ENCODE data around the gene THBS3. TPM values are rescaled to one million over a fixed set of nuclear protein-coding genes. Genes with fewer than 3 reads are reported as not detected.
"Not testable (repeated sequence)": the region's sequence is repeated elsewhere in the genome, so short reads cannot be mapped to it uniquely, and the experiment has no call there.

Gene THBS3
- total and polyA plus RNA-seq, 5 donors from 2014 or later, result 2.7 to 18.4 (median 3.7) TPM

- no peak overlapping the region for H3K4me3 ChIP-seq (ENCODE audit: low read depth, low read length)
- no peaks in the 10 kb centered on the region for H3K9me3 Mint-ChIP-seq
- no peak for DNase-seq
- H3K4me1 Mint-ChIP-seq, result peaks cover 0 to 42% (median 17%) of the 10 kb centered on the region in 4 donors
- H3K27ac ChIP-seq (ENCODE audit: insufficient read depth, low read length, poor library complexity, severe bottlenecking), result no peak overlapping the region
- H3K27me3 ChIP-seq (ENCODE audit: control insufficient read depth, insufficient read depth, low read length), result no peaks in the 10 kb centered on the region
- H3K4me1 ChIP-seq (ENCODE audit: control insufficient read depth, insufficient read depth, low read length, poor library complexity, severe bottlenecking), result peaks cover 25% of the 10 kb centered on the region
- H3K4me3 Mint-ChIP-seq, result peak overlapping the region in 1 of 4 donors; percentile 75
- no peaks in the 10 kb centered on the region for H3K27me3 Mint-ChIP-seq
- peak overlapping the region in 1 of 3 donors; percentile 41 for H3K27ac Mint-ChIP-seq
- no peaks in the 10 kb centered on the region for H3K36me3 ChIP-seq (ENCODE audit: control insufficient read depth, insufficient read depth, low read length)
- H3K9me3 ChIP-seq (ENCODE audit: control insufficient read depth in 2 of 2, low read length in 2 of 2), result no peaks in the 10 kb centered on the region
- peaks cover 4% of the 10 kb centered on the region for H3K36me3 Mint-ChIP-seq
- no peak for ATAC-seq (ENCODE audit: low read depth in 2 of 2)
Measured at GRCh38 chr1:155251566-155251965, 43.9 kb upstream of the THBS3 start.

DNA sequence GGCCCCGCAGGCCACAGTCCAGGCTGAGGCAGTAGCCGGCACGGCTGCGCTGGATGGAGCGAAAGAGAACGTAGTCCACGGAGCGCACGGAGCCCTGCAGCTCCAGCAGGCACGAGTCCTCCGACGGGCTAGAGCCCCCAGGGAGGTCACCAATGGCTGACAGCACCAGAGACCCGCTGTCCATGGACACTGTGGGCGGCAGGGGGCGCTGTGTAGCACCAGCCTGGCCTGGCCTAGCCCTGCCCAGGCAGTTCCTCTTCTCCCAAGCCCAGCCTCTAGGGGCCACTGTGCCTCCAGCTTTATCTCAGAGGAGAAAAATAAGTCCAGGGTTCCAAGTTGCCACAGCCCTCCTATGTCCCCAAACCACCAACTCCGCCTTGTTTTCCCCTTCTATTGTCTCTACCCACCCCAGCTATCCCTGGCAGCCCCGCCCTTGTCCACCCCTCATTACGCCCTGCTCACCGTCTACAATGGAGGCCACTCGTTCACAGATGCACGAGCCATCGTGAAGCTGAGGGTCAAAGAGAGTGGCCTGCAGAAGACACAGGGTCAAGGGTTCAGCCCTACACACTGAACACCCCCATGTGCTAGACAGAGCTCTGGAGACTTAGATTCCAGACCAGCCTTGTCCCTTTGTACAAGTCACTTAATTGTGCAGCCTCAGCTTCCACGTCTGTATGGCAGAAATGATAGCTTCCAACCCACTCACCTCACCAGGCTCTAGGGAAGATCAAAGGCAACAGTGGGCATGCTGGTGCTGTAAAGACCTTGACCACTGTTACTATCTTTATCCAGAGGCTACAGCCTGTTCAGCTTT, 43.1 kb upstream of the THBS3 start:
- H3K4me3 Mint-ChIP-seq, result peak overlapping the region; percentile 38 to 75 (median 66)
- peak overlapping the region; percentile 41 to 86 (median 70) for H3K27ac Mint-ChIP-seq
- DNase-seq (peak; percentile 90 to 93 (median 92)), ATAC-seq (ENCODE audit: low read depth in 2 of 2) (peak; percentile 97 to 99)
- H3K4me1 Mint-ChIP-seq, result peaks cover 0 to 37% (median 13%) of the 10 kb centered on the region in 4 donors
- H3K27me3 Mint-ChIP-seq, result no peaks in the 10 kb centered on the region
- no peaks in the 10 kb centered on the region for H3K9me3 Mint-ChIP-seq
- H3K4me1 ChIP-seq (ENCODE audit: control insufficient read depth, insufficient read depth, low read length, poor library complexity, severe bottlenecking), result peaks cover 23% of the 10 kb centered on the region
- H3K27ac ChIP-seq (ENCODE audit: insufficient read depth, low read length, poor library complexity, severe bottlenecking), result no peak overlapping the region
- H3K36me3 ChIP-seq (ENCODE audit: control insufficient read depth, insufficient read depth, low read length), result no peaks in the 10 kb centered on the region
- H3K27me3 ChIP-seq (ENCODE audit: control insufficient read depth, insufficient read depth, low read length), result no peaks in the 10 kb centered on the region
- H3K36me3 Mint-ChIP-seq, result no peaks in the 10 kb centered on the region
- peak overlapping the region; percentile 26 for H3K4me3 ChIP-seq (ENCODE audit: low read depth, low read length)
- H3K9me3 ChIP-seq (ENCODE audit: control insufficient read depth in 2 of 2, low read length in 2 of 2), result no peaks in the 10 kb centered on the region

GRCh38 chr1:155250246-155250632, 42.5 kb upstream of the THBS3 start:
- peak overlapping the region in 1 of 3 donors; percentile 75 for H3K27ac Mint-ChIP-seq
- Histone ChIP-seq H3K27me3 (ENCODE audit: control insufficient read depth, insufficient read depth, low read length) (no peaks in the 10 kb centered on the region), H3K9me3 (ENCODE audit: control insufficient read depth in 2 of 2, low read length in 2 of 2) (no peaks in the 10 kb centered on the region), H3K4me3 (ENCODE audit: low read depth, low read length) (peak overlapping the region; percentile 26), H3K4me1 (ENCODE audit: control insufficient read depth, insufficient read depth, low read length, poor library complexity, severe bottlenecking) (peaks cover 17% of the 10 kb centered on the region), H3K27ac (ENCODE audit: insufficient read depth, low read length, poor library complexity, severe bottlenecking) (no peak overlapping the region), H3K36me3 (ENCODE audit: control insufficient read depth, insufficient read depth, low read length) (no peaks in the 10 kb centered on the region)
- no peaks in the 10 kb centered on the region for H3K9me3 Mint-ChIP-seq
- H3K4me3 Mint-ChIP-seq, result peak overlapping the region; percentile 50 to 77 (median 68)
- no peaks in the 10 kb centered on the region for H3K27me3 Mint-ChIP-seq
- H3K4me1 Mint-ChIP-seq, result peaks cover 0 to 34% (median 15%) of the 10 kb centered on the region in 4 donors
- ATAC-seq (ENCODE audit: low read depth in 2 of 2) (no peak), DNase-seq (no peak)
- no peaks in the 10 kb centered on the region for H3K36me3 Mint-ChIP-seq

- H3K36me3 Mint-ChIP-seq, result peaks cover 4% of the 10 kb centered on the region
- Histone ChIP-seq H3K4me1 (ENCODE audit: control insufficient read depth, insufficient read depth, low read length, poor library complexity, severe bottlenecking) (peaks cover 27% of the 10 kb centered on the region), H3K27ac (ENCODE audit: insufficient read depth, low read length, poor library complexity, severe bottlenecking) (no peak overlapping the region), H3K4me3 (ENCODE audit: low read depth, low read length) (no peak overlapping the region), H3K36me3 (ENCODE audit: control insufficient read depth, insufficient read depth, low read length) (no peaks in the 10 kb centered on the region), H3K27me3 (ENCODE audit: control insufficient read depth, insufficient read depth, low read length) (no peaks in the 10 kb centered on the region), H3K9me3 (ENCODE audit: control insufficient read depth in 2 of 2, low read length in 2 of 2) (no peaks in the 10 kb centered on the region)
- H3K4me3 Mint-ChIP-seq, result peak overlapping the region in 2 of 4 donors; percentile 5 to 44
- no peak overlapping the region for H3K27ac Mint-ChIP-seq
- H3K4me1 Mint-ChIP-seq, result peaks cover 7 to 38% (median 24%) of the 10 kb centered on the region in 4 donors
- no peak for ATAC-seq (ENCODE audit: low read depth in 2 of 2)
- peaks cover 0 to 4% (median 2%) of the 10 kb centered on the region in 7 donors for H3K9me3 Mint-ChIP-seq
- DNase-seq, result no peak
- peaks cover 13% of the 10 kb centered on the region for H3K27me3 Mint-ChIP-seq
Measured at GRCh38 chr1:155247667-155248553, 40.2 kb upstream of the THBS3 start.

DNA sequence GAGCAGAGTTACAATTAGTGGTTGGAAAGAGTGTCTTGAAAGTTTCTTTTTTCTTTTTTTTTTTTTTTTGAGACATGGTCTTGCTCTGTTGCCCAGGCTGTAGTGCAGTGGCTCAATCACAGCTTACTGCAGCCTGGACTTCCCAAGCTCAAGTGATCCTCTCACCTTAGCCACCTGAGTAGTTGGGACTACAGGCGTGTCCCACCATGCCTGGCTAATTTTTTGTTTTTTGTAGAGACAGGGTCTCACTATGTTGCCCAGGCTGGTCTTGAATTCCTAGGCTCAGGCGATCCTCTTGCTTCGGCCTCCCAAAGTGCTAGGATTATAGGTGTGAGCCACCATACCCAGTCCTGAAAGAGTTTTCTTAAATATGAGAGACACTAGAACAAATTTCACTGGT, 39.1 kb upstream of the THBS3 start:
- not testable (repeated sequence) for H3K9me3 Mint-ChIP-seq; H3K27ac ChIP-seq (ENCODE audit: insufficient read depth, low read length, poor library complexity, severe bottlenecking)
- H3K27ac Mint-ChIP-seq, result peak overlapping the region in 2 of 3 donors; percentile 14 to 53

DNA sequence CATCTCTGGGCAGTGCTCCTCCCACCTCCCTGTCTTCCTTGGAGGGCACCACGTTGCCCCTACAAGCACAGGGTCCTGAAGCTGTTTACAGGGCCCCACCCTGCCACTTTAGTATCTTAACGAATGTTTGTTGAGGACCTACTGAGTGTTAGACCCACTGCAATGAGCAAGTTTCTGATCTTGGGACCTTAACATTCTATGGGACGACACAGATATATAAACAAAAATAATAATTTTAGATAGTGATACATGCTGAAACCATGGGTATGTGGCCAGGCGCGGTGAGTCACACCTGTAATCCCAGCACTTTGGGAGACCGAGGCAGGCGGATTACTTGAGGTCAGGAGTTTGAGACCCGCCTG, 37.4 kb upstream of the THBS3 start:
- H3K4me3 ChIP-seq (ENCODE audit: low read depth, low read length), result peak overlapping the region; percentile 73
- ATAC-seq (ENCODE audit: low read depth in 2 of 2) (no peak), DNase-seq (no peak)
- H3K27me3 ChIP-seq (ENCODE audit: control insufficient read depth, insufficient read depth, low read length), result no peaks in the 10 kb centered on the region
- H3K4me1 Mint-ChIP-seq, result peaks cover 17 to 54% (median 36%) of the 10 kb centered on the region in 4 donors
- H3K27ac Mint-ChIP-seq, result peak overlapping the region; percentile 98 to 100 (median 99)
- H3K4me1 ChIP-seq (ENCODE audit: control insufficient read depth, insufficient read depth, low read length, poor library complexity, severe bottlenecking), result peaks cover 37% of the 10 kb centered on the region
- H3K36me3 Mint-ChIP-seq, result peaks cover 4% of the 10 kb centered on the region
- H3K27me3 Mint-ChIP-seq, result peaks cover 13% of the 10 kb centered on the region
- H3K36me3 ChIP-seq (ENCODE audit: control insufficient read depth, insufficient read depth, low read length), result no peaks in the 10 kb centered on the region
- no peaks in the 10 kb centered on the region for H3K9me3 ChIP-seq (ENCODE audit: control insufficient read depth in 2 of 2, low read length in 2 of 2)
- H3K4me3 Mint-ChIP-seq, result peak overlapping the region; percentile 90 to 99 (median 95)
- H3K9me3 Mint-ChIP-seq, result peaks cover 0 to 4% (median 2%) of the 10 kb centered on the region in 7 donors
- peak overlapping the region; percentile 79 for H3K27ac ChIP-seq (ENCODE audit: insufficient read depth, low read length, poor library complexity, severe bottlenecking)

More for the DNA sequence above, 39.1 kb upstream of the THBS3 start:
- H3K4me1 ChIP-seq (ENCODE audit: control insufficient read depth, insufficient read depth, low read length, poor library complexity, severe bottlenecking), result peaks cover 29% of the 10 kb centered on the region
- H3K36me3 ChIP-seq (ENCODE audit: control insufficient read depth, insufficient read depth, low read length); H3K36me3 Mint-ChIP-seq; ATAC-seq (ENCODE audit: low read depth in 2 of 2); DNase-seq; H3K9me3 ChIP-seq (ENCODE audit: control insufficient read depth in 2 of 2, low read length in 2 of 2); H3K4me3 ChIP-seq (ENCODE audit: low read depth, low read length); H3K27me3 ChIP-seq (ENCODE audit: control insufficient read depth, insufficient read depth, low read length): not testable (repeated sequence)
- Mint-ChIP-seq H3K4me1 (peaks cover 11 to 46% (median 28%) of the 10 kb centered on the region in 4 donors), H3K4me3 (peak overlapping the region in 2 of 4 donors; percentile 52 to 97), H3K27me3 (peaks cover 13% of the 10 kb centered on the region)

- Histone ChIP-seq H3K27me3 (ENCODE audit: control insufficient read depth, insufficient read depth, low read length) (no peaks in the 10 kb centered on the region), H3K27ac (ENCODE audit: insufficient read depth, low read length, poor library complexity, severe bottlenecking) (peak overlapping the region; percentile 79), H3K9me3 (ENCODE audit: control insufficient read depth in 2 of 2, low read length in 2 of 2) (no peaks in the 10 kb centered on the region), H3K36me3 (ENCODE audit: control insufficient read depth, insufficient read depth, low read length) (peaks cover under 1% of the 10 kb centered on the region), H3K4me1 (ENCODE audit: control insufficient read depth, insufficient read depth, low read length, poor library complexity, severe bottlenecking) (peaks cover 34% of the 10 kb centered on the region), H3K4me3 (ENCODE audit: low read depth, low read length) (peak overlapping the region; percentile 73)
- Mint-ChIP-seq H3K27me3 (peaks cover 13% of the 10 kb centered on the region), H3K4me1 (peaks cover 17 to 57% (median 36%) of the 10 kb centered on the region in 4 donors), H3K36me3 (peaks cover 4% of the 10 kb centered on the region), H3K4me3 (peak overlapping the region; percentile 90 to 99 (median 95)), H3K9me3 (peaks cover 0 to 4% (median 2%) of the 10 kb centered on the region in 7 donors), H3K27ac (peak overlapping the region; percentile 98 to 100 (median 99))
- peak; percentile 87 to 99 (median 93) for DNase-seq
- peak; percentile 88 to 89 for ATAC-seq (ENCODE audit: low read depth in 2 of 2)
Measured at GRCh38 chr1:155244368-155245162, 36.9 kb upstream of the THBS3 start.
